HCT116 (cell line): ENCODE measurements around the gene MEIS1. TPM values are rescaled to one million over a fixed set of nuclear protein-coding genes. Genes with fewer than 3 reads are reported as not detected.

Experiments used
- ATAC-seq: fragments of 200-7000 bp; cut with Tn5 transposase; 2 replicates; pipeline ENCODE4 v1.9.1; 2020; ENCODE audit warnings: mild to moderate bottlenecking, moderate library complexity
- BruUV-seq: library from RNA; stranded (reverse); fragments of 400-500 nt; replicated peaks from 2 replicates; lab custom pipeline; 2021; lab: Mats Ljungman, UMichigan
- CTCF ChIA-PET: fragments of 300-600 bp; sonication (Branson Sonifier 250); formaldehyde crosslinking; loops from one replicate; lab custom pipeline; 2021; ENCODE audit warnings: antibody characterized with exemption; lab: Charles Lee
- POLR2A ChIA-PET: fragments of 300-600, 350-600 bp; sonication (Branson Sonifier 250); formaldehyde crosslinking; loops from one replicate; lab custom pipeline; 2021; ENCODE audit warnings: antibody characterized with exemption; lab: Charles Lee
- RAD21 ChIA-PET, 2 experiments: fragments of 300-600 bp; sonication (Branson Sonifier 250); formaldehyde crosslinking; loops; one replicate each; lab custom pipeline; 2023; ENCODE audit warnings: low total read pairs in 2 of 2; ENCODE audit not compliant: uncharacterized antibody in 2 of 2, unreplicated experiment in 2 of 2, low non-redundant PET in 1 of 2; lab: Charles Lee
- DNase-seq: peaks from one replicate; pipeline ENCODE4 v3.0.0-alpha.2; 2010; ENCODE audit warnings: low read depth, low spot score
- H2AFZ ChIP-seq: fragments of 200-600 bp; shearing (Covaris generic), sonication (generic); 2 replicates; pipeline ENCODE4 v1.6.1; 2017; ENCODE audit warnings: low read depth, mixed run types, mixed read lengths, antibody characterized with exemption, low read length; ENCODE audit not compliant: poor library complexity, severe bottlenecking
- H3K27ac ChIP-seq: 2 replicates; pipeline ENCODE4 v1.5.1; 2012; ENCODE audit warnings: low read depth, low read length
- H3K27me3 ChIP-seq: fragments of 200-600 bp; sonication (generic); 2 replicates; pipeline ENCODE4 v1.6.1; 2016; ENCODE audit warnings: mixed run types, low read length, mixed read lengths; ENCODE audit not compliant: insufficient read depth
- H3K36me3 ChIP-seq, 2 experiments: fragments of 200-500 bp in 1 of 2; fragments of 200-600 bp in 1 of 2; sonication (Bioruptor generic) in 1 of 2; sonication (generic) in 1 of 2; 2 replicates each; pipeline versions ENCODE4 v1.5.1 to v1.6.1; 2014 to 2016; ENCODE audit warnings: low read length in 2 of 2, inconsistent platforms in 1 of 2, mixed read lengths in 1 of 2, mixed run types in 1 of 2; ENCODE audit not compliant: insufficient read depth in 2 of 2, control insufficient read depth in 1 of 2
- H3K4me1 ChIP-seq, 2 experiments: fragments of 200-600 bp in 1 of 2; sonication (generic) in 1 of 2; 2 replicates each; pipeline versions ENCODE4 v1.5.1 to v1.6.1; 2012 to 2017; ENCODE audit warnings: low read length in 2 of 2, inconsistent platforms in 1 of 2, mild to moderate bottlenecking in 1 of 2, mixed read lengths in 1 of 2, mixed run types in 1 of 2, moderate library complexity in 1 of 2; ENCODE audit not compliant: insufficient read depth in 2 of 2, control insufficient read depth in 1 of 2
- H3K4me2 ChIP-seq: fragments of 200-600 bp; sonication (generic); 2 replicates; pipeline ENCODE4 v1.6.1; 2017; ENCODE audit warnings: mixed run types, low read length, mixed read lengths
- H3K4me3 ChIP-seq, 2 experiments: fragments of 200-600 bp in 1 of 2; sonication (generic) in 1 of 2; replicated peaks in 1 of 2; 2 replicates each; pipeline ENCODE4 v1.5.1; 2011 to 2016; ENCODE audit warnings: low read length in 2 of 2, control low read depth in 1 of 2, low read depth in 1 of 2, mild to moderate bottlenecking in 1 of 2, mixed read lengths in 1 of 2, mixed run types in 1 of 2
- H3K79me2 ChIP-seq: fragments of 200-600 bp; sonication (generic); 2 replicates; pipeline ENCODE4 v1.6.1; 2017; ENCODE audit warnings: mild to moderate bottlenecking, mixed run types, low read length, moderate library complexity, mixed read lengths; ENCODE audit not compliant: insufficient read depth
- H3K9ac ChIP-seq: fragments of 200-600 bp; sonication (generic); 2 replicates; pipeline ENCODE4 v1.6.1; 2016; ENCODE audit warnings: low read length, mixed read lengths
- H3K9me2 ChIP-seq: fragments of 200-600 bp; sonication (generic), shearing (Covaris generic); 2 replicates; pipeline ENCODE4 v1.6.1; 2017; ENCODE audit warnings: mixed run types, mild to moderate bottlenecking, moderate library complexity; ENCODE audit not compliant: insufficient read depth
- H3K9me3 ChIP-seq, 2 experiments: fragments of 200-500 bp in 1 of 2; fragments of 200-600 bp in 1 of 2; sonication (Bioruptor generic) in 1 of 2; sonication (generic) in 1 of 2; 2 replicates each; pipeline ENCODE4 v1.6.1; 2014 to 2017; ENCODE audit warnings: low read length in 2 of 2, mixed read lengths in 2 of 2, inconsistent platforms in 1 of 2, low read depth in 1 of 2, mild to moderate bottlenecking in 1 of 2, mixed run types in 1 of 2, moderate library complexity in 1 of 2; ENCODE audit not compliant: control insufficient read depth in 1 of 2, insufficient read depth in 1 of 2
- H4K20me1 ChIP-seq: fragments of 200-600 bp; sonication (generic), shearing (Covaris generic); 2 replicates; pipeline ENCODE4 v1.6.1; 2017; ENCODE audit warnings: mixed run types, mild to moderate bottlenecking, moderate library complexity; ENCODE audit not compliant: insufficient read depth
- CBX3 ChIP-seq: IDR thresholded peaks from 2 replicates; pipeline ENCODE4 v1.6.1; 2012; ENCODE audit warnings: low read depth
- FOSL1 ChIP-seq: IDR thresholded peaks from 2 replicates; pipeline ENCODE4 v1.6.1; 2012; ENCODE audit warnings: low read depth
- JUND ChIP-seq: IDR thresholded peaks from 2 replicates; pipeline ENCODE4 v1.6.1; 2012
- SRF ChIP-seq: IDR thresholded peaks from 2 replicates; pipeline ENCODE4 v1.6.1; 2012; ENCODE audit warnings: low read depth
- ZFX ChIP-seq: fragments of 450-650 bp; IDR thresholded peaks from 2 replicates; pipeline ENCODE4 v1.6.1; 2017
- intact Hi-C: fragments of 100-400 bp; cut with micrococcal nuclease; formaldehyde crosslinking; loops from 2 replicates; pipeline ENCODE4 v1.10.0; 2022
- total RNA-seq: library from RNA; stranded (reverse); gene quantifications from one replicate; pipeline ENCODE4 v1.2.1, GENCODE V29; 2021; ENCODE audit not compliant: unreplicated experiment
- TF ChIP-seq, protein P1 (sequence below): IDR thresholded peaks from 2 replicates; pipeline ENCODE4 v1.6.1; 2012
- TF ChIP-seq, protein P2 (sequence below): IDR thresholded peaks from 2 replicates; pipeline ENCODE4 v1.6.1; 2011; ENCODE audit warnings: mild to moderate bottlenecking, low read length, moderate library complexity; ENCODE audit not compliant: insufficient replicate concordance; ENCODE audit errors: extremely low read depth
- TF ChIP-seq, protein P3 (sequence below): IDR thresholded peaks from 2 replicates; pipeline ENCODE4 v1.6.1; 2012

MEIS1 gene
- total RNA-seq, 1 experiment from 2014 or later = 0.32 TPM

DNA sequence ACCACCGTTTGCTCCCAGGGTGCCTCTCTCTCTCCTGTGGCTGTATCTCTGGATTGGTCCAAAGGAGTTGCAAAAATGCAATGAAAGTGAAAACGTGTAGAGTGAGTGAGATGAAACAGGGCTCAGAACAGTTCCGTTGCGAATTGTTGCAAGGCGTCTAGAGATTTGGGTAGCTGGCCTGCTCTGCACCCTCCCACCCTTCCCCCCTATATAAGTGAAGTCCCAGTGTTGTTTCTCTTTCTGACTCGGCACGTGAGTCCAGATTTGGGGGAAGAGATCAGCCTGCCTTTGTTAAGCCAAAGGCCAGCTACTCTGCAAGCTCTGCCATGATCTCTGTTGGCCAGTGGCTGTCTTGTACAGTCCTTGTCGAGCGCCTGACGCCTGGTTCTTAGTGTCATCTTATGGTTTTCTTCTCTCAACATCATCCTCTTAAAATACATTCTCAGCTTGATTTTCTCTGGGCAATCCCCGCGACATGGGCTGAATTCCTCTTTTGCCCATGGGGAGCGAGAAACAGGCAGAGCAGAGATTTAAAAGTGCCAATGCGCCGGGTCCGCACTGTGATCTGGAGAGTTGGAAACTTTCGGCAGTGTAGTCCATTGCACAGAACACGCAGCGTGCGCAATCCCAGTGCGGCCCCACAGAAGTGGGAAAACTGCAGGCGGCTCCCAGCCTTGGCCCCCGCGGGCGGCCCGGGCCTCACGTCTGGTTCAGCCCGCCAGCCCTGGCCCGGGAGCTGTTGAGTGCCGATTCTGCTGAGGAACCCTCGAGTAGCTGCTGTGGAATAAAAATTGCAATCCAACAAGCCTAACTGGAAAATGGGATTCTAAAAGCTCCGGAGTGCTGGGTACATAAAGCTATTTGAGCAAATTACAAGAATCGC is 9.3 kb downstream of the MEIS1 start (continued):
- TF ChIP-seq, protein P1, sequence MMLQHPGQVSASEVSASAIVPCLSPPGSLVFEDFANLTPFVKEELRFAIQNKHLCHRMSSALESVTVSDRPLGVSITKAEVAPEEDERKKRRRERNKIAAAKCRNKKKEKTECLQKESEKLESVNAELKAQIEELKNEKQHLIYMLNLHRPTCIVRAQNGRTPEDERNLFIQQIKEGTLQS = no peak
- TF ChIP-seq CBX3 = no peak
- TF ChIP-seq JUND = no peak
- TF ChIP-seq, protein P2, sequence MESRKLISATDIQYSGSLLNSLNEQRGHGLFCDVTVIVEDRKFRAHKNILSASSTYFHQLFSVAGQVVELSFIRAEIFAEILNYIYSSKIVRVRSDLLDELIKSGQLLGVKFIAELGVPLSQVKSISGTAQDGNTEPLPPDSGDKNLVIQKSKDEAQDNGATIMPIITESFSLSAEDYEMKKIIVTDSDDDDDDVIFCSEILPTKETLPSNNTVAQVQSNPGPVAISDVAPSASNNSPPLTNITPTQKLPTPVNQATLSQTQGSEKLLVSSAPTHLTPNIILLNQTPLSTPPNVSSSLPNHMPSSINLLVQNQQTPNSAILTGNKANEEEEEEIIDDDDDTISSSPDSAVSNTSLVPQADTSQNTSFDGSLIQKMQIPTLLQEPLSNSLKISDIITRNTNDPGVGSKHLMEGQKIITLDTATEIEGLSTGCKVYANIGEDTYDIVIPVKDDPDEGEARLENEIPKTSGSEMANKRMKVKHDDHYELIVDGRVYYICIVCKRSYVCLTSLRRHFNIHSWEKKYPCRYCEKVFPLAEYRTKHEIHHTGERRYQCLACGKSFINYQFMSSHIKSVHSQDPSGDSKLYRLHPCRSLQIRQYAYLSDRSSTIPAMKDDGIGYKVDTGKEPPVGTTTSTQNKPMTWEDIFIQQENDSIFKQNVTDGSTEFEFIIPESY = no peak
- TF ChIP-seq ZFX = no peak
- TF ChIP-seq SRF = no peak
- TF ChIP-seq FOSL1 = no peak
- TF ChIP-seq, all 23 proteins: peak for 0

- Histone ChIP-seq H3K27me3 (no peaks in the 10 kb centered on the region), H2AFZ (no peak overlapping the region), H3K4me3 (no peak overlapping the region), H3K9me2 (no peaks in the 10 kb centered on the region), H3K9ac (no peak overlapping the region), H4K20me1 (no peaks in the 10 kb centered on the region), H3K4me1 (no peaks in the 10 kb centered on the region), H3K36me3 (no peaks in the 10 kb centered on the region), H3K9me3 (no peaks in the 10 kb centered on the region), H3K4me2 (no peak overlapping the region), H3K79me2 (no peaks in the 10 kb centered on the region), H3K27ac (no peak overlapping the region)
- ChIA-PET CTCF (no interaction called here), RAD21 (no interaction called here), POLR2A (no interaction called here)
- BruUV-seq = no TSS peak
- TF ChIP-seq FOSL1 = no peak
- TF ChIP-seq, protein P3, sequence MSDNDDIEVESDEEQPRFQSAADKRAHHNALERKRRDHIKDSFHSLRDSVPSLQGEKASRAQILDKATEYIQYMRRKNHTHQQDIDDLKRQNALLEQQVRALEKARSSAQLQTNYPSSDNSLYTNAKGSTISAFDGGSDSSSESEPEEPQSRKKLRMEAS = no peak
- TF ChIP-seq SRF = no peak
- ATAC-seq (no peak), DNase-seq (no peak)
- intact Hi-C loops = no loop called here
Observed at GRCh38 chr2:66445076-66445924, 10.4 kb downstream of the MEIS1 start.
